Adipocyte (in vitro differentiated cells): Measurements from ENCODE around the gene CCK.
"Not testable (repeated sequence)": the region's sequence is repeated elsewhere in the genome, so short reads cannot be mapped to it uniquely, and the experiment has no call there.

ENCODE experiments used
- DNase-seq: peaks from one replicate; pipeline ENCODE4 v3.0.0-alpha.2; 2015; ENCODE audit warnings: low read depth
- H3K27me3 ChIP-seq: replicated peaks from 2 replicates; pipeline ENCODE4 v1.7.0; 2013; ENCODE audit warnings: mild to moderate bottlenecking, low read length, moderate library complexity; ENCODE audit not compliant: control insufficient read depth, insufficient read depth
- H3K36me3 ChIP-seq: 2 replicates; pipeline ENCODE4 v1.7.0; 2013; ENCODE audit warnings: low read length, mild to moderate bottlenecking, moderate library complexity; ENCODE audit not compliant: control insufficient read depth, insufficient read depth, severe bottlenecking
- H3K4me1 ChIP-seq: 2 replicates; pipeline ENCODE4 v1.7.0; 2013; ENCODE audit warnings: mild to moderate bottlenecking, low read length, moderate library complexity; ENCODE audit not compliant: control insufficient read depth, insufficient read depth
- H3K4me3 ChIP-seq: 2 replicates; pipeline ENCODE4 v1.7.0; 2013; ENCODE audit warnings: mild to moderate bottlenecking, low read length, moderate library complexity
- H3K9ac ChIP-seq: 2 replicates; pipeline ENCODE4 v1.7.0; 2013; ENCODE audit warnings: mild to moderate bottlenecking, low read length, moderate library complexity
- H3K9me3 ChIP-seq: 2 replicates; pipeline ENCODE4 v1.7.0; 2013; ENCODE audit warnings: mild to moderate bottlenecking, low read length, moderate library complexity; ENCODE audit not compliant: control insufficient read depth

Gene CCK

DNA sequence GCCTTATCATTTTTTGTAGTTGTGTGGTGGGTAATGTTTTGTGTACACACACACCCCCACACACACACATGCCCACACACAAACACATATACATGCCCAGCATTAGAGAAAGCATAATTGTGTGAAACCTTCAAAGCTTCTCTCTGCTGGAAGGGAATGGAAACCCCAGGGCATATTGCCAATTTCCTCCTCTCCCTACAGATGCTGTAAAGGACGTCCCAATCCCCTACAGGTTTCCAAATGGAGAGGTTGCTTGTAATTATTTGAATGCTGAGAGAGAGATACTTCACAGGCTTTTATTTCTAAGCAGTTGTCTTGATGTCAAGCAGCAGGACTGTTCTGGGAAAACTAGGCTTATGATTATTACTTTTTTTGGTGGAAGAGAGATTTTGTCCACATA, 23.0 kb upstream of the CCK start:
- no peak for DNase-seq
- Histone ChIP-seq H3K36me3 (no peaks in the 10 kb centered on the region), H3K27me3 (no peaks in the 10 kb centered on the region), H3K9me3 (no peaks in the 10 kb centered on the region), H3K4me1 (no peaks in the 10 kb centered on the region), H3K4me3 (no peak overlapping the region), H3K9ac (no peak overlapping the region)

DNA sequence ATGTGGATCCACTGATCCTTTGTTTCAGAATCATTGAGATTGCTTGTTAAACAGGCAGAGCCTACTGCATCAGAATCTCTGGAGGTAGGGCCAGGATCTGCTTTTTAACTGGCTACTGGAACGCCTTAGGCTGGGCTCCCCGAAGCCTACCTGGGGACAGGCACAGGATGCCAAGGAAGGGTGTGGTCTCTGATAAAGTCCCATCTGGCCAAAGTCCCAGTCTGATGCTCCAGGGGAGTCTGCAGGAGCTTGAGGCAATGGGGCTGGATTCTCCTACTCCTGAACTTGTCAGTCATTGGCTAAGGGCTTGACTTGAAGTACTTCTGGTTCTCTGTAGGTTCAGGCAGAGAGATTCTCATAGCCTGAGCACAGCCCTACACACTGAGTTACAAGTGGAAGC, 22.4 kb upstream of the CCK start:
- H3K9me3 ChIP-seq = no peaks in the 10 kb centered on the region
- H3K27me3 ChIP-seq = no peaks in the 10 kb centered on the region
- no peak overlapping the region for H3K4me3 ChIP-seq
- no peak overlapping the region for H3K9ac ChIP-seq
- H3K36me3 ChIP-seq = no peaks in the 10 kb centered on the region
- H3K4me1 ChIP-seq = no peaks in the 10 kb centered on the region
- DNase-seq = no peak

DNA sequence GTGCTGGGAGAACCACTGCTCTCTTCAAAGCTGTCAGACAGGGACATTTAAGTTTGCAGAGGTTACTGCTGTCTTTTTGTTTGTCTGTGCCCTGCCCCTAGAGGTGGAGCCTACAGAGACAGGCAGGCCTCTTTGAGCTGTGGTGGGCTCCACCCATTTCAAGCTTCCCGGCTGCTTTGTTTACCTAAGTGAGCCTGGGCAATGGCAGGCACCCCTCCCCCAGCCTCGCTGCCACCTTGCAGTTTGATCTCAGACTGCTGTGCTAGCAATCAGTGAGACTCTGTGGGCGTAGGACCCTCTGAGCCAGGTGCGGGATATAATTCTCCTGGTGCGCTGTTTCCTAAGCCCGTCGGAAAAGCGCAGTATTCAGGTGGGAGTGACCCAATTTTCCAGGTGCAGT, 21.4 kb upstream of the CCK start:
- not testable (repeated sequence) for H3K4me3 ChIP-seq, DNase-seq, H3K9ac ChIP-seq, H3K4me1 ChIP-seq, H3K36me3 ChIP-seq, H3K9me3 ChIP-seq, H3K27me3 ChIP-seq

DNA sequence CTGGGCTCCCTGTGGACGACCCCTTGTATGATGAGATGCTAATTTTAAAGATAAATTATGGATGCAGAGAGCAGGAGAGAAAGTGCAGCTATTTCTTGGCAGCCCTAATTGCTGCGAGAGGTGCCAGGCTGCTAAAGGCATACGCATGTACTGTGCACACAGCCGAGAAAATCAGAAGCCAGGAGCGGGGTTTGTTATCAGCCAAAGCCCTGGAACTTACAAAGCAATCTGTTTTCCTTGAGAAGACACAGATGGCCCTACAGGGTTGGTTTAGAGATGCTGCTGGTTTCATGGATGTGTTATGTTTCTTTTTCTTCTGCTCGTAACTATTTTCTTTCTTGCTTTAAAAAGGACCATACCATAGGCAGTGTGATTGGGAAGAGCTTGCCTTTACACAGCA, 11.7 kb upstream of the CCK start:
- no peak for DNase-seq
- H3K27me3 ChIP-seq = peaks cover 21% of the 10 kb centered on the region
- no peaks in the 10 kb centered on the region for H3K36me3 ChIP-seq
- no peaks in the 10 kb centered on the region for H3K9me3 ChIP-seq
- no peaks in the 10 kb centered on the region for H3K4me1 ChIP-seq
- no peak overlapping the region for H3K4me3 ChIP-seq
- H3K9ac ChIP-seq = no peak overlapping the region

DNA sequence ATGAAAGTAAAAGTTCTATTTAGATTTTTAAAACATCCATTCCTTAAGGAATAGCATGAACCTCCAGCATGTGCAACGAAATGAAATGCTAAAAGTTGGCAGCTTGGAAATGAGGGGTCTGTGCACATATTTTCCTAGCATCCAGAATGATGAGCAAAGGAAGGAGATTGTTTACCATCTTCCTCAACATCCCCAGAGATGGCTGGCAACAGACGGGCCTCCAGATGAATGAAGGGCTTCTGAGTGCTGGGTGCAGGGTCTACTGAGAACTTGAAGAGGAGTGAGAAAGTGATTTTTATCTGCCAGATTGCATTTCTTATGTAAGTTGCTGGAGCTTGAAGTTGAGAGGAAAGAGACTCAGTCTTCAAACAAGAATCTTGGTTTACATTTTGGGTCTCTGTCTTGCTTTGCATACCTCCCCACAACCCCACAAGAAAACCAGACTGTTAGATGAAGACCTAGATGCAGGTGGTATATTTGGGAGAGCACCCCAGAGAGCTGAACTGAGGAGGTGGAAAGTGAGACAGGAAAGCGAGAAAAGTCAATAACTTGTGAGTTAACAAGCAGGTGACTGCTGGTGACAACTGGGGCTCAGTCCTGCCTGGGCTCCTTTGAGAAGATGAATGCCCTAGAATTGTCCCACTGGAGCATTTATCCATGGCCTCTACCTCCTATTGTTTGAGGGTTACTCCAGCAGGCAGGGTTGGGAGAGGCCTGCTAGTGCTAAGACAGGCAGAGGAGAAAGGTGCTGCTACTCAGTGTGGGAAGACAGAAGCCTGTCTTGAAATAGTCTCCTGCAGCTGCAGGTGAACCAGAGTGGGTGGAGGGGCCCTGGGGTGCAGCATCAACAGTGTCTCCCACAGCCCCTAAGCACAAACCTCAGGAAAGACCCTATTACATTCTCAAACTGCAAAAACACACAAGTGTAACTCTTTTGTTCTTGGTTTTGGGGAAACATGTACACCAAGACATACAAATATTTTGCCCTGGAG, 10.5 kb upstream of the CCK start:
- H3K36me3 ChIP-seq = no peaks in the 10 kb centered on the region
- no peaks in the 10 kb centered on the region for H3K4me1 ChIP-seq
- H3K9ac ChIP-seq = no peak overlapping the region
- H3K27me3 ChIP-seq = peaks cover 31% of the 10 kb centered on the region
- H3K4me3 ChIP-seq = no peak overlapping the region
- no peak for DNase-seq
- H3K9me3 ChIP-seq = peaks cover 6% of the 10 kb centered on the region

DNA sequence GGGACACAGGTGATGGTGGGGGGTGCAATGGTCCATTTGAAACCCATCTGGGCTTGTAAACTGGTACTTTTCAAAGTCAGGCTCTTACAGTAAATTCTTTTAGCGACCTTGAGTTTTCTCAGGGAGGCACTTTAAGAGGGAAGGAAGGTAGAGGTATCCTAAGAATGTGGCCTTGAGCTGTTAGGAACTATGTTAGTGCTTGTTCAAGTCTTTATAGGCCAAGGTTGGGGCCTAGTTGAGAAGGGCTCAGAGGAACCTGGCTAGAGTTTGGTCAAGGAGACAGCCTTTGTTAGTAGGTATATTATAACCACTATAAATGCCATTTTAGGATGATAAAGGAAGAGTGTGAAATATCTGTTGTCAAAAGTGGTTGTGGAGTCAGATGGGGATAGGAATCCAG, 9.2 kb upstream of the CCK start:
- peaks cover 43% of the 10 kb centered on the region for H3K27me3 ChIP-seq
- H3K9ac ChIP-seq = no peak overlapping the region
- no peak for DNase-seq
- peaks cover 11% of the 10 kb centered on the region for H3K9me3 ChIP-seq
- H3K4me3 ChIP-seq = no peak overlapping the region
- no peaks in the 10 kb centered on the region for H3K36me3 ChIP-seq
- H3K4me1 ChIP-seq = no peaks in the 10 kb centered on the region

DNA sequence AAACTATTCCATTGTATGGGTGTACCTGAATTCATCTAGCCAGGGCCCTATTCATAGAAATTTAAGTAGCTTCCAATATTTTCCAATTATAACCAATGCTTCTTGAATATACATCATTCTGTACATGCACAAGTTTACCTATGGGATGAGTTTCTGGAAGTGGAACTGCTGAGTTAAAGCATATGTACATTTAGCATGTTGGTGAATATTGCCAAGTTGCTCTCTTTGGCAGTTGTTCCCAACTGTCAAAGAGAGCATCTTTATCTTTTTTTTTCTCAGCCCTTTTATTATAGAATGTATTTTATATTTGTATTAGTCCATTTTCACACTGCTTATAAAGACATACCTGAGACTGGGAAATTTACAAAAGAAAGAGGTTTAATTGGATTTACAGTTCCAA, 8.3 kb upstream of the CCK start:
- Histone ChIP-seq H3K4me3 (no peak overlapping the region), H3K27me3 (peaks cover 51% of the 10 kb centered on the region), H3K4me1 (no peaks in the 10 kb centered on the region), H3K9ac (no peak overlapping the region), H3K9me3 (peaks cover 11% of the 10 kb centered on the region), H3K36me3 (no peaks in the 10 kb centered on the region)
- no peak for DNase-seq

DNA sequence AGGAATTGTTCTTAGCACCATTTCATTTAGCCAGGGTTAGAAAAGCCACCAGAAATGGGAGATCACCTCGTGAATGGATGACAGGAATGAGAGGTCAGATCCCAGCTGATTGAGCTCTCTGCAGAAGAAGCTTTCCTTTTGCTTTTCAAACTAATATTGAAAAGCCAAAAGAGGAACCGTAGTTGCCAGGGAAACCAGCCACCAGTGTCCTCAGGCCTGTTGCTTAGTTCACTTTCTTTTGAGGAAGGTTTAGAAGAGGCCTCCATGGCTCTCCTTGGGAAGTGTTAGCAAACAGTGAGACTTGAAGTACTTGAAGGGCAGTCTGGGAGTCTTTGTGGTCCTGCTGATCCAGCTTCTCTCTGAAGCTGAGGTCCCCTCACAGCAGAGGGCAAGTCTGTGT, 7.4 kb upstream of the CCK start:
- H3K27me3 ChIP-seq = peaks cover 57% of the 10 kb centered on the region
- H3K4me1 ChIP-seq = no peaks in the 10 kb centered on the region
- H3K9ac ChIP-seq = no peak overlapping the region
- H3K9me3 ChIP-seq = peaks cover 11% of the 10 kb centered on the region
- H3K4me3 ChIP-seq = no peak overlapping the region
- no peak for DNase-seq
- no peaks in the 10 kb centered on the region for H3K36me3 ChIP-seq

DNA sequence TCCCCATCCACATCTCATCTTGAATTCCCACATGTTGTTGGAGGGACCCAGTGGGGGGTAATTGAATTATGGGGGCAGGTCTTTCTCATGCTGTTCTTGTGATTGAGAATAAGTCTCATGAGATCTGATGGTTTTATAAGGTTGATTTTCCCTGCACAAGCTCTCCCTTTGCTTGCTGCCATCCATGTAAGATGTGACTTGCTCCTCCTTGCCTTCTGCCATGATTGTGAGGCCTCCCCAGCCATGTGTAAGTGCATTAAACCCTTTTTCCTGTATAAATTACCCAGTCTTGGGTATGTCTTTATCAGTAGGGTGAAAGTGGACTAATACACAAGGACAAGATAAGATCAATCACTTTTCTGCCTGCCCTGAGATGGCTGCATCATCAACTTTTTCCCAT, 5.8 kb upstream of the CCK start:
- Histone ChIP-seq H3K36me3 (no peaks in the 10 kb centered on the region), H3K27me3 (peaks cover 67% of the 10 kb centered on the region), H3K4me1 (no peaks in the 10 kb centered on the region), H3K9me3 (peaks cover 11% of the 10 kb centered on the region), H3K9ac (no peak overlapping the region), H3K4me3 (no peak overlapping the region)
- no peak for DNase-seq

DNA sequence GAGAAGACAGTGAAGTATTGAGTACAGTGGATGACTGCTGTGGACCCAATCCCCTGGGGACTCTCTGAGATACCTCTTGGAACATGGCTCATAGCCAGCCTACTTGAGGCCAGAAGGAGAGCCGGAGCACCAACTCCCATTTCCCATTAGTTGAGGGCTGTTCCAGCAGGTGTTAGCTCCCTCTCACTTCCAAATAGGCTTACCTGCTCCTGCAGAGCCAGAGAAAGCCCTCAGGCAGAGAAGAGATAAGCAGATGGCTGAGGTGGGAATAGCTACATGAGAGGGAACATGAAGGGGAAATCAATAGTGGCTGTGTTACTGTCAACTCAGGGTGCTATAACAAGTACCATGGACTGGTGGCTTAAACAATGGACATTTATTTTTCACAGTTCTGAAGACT, 4.6 kb upstream of the CCK start:
- no peak for DNase-seq
- H3K9me3 ChIP-seq = peaks cover 11% of the 10 kb centered on the region
- no peak overlapping the region for H3K4me3 ChIP-seq
- no peaks in the 10 kb centered on the region for H3K4me1 ChIP-seq
- no peak overlapping the region for H3K9ac ChIP-seq
- peaks cover 63% of the 10 kb centered on the region for H3K27me3 ChIP-seq
- H3K36me3 ChIP-seq = no peaks in the 10 kb centered on the region

DNA sequence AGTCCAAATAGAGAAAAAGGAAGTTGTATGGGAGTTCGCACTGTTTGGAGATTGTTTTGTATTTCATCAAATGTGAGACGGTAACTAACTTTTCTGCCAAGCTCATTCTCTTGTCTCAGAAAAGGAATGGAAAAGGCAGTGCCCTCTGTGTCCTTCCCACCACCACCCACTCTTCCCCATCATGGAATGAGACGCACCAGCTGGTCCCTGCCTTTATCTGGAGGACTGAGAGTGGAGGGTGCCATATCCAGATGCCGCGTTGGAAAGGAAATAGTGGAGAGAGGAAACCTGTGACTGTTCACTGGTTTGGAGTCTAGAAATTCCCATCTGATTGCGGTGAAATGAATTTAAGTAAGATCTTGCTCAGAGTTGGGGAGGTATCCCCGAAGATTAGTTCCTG, 3.7 kb upstream of the CCK start:
- Histone ChIP-seq H3K27me3 (peaks cover 64% of the 10 kb centered on the region), H3K4me1 (no peaks in the 10 kb centered on the region), H3K4me3 (no peak overlapping the region), H3K36me3 (no peaks in the 10 kb centered on the region), H3K9ac (no peak overlapping the region), H3K9me3 (peaks cover 11% of the 10 kb centered on the region)
- no peak for DNase-seq

DNA sequence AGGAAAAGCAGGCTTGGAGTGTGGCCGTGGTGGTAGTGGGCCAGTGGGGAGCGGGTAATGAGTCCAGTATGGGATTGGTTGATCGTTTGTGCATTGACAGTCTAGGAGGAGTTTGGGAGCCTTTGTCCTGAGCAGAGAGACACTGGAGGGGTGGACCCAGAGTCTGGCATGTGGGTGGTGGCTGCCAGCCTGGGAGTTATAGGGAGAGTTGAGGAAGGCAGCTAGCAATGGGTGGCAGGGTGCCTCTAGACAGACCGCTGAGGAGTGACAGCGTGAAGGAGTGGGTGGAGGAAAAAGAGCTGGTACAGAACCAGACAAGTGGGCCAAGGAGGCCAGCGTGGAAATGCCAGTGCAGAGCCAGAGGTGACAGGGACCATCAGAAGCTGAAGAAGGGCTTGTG, 1.9 kb upstream of the CCK start:
- H3K27me3 ChIP-seq = peaks cover 79% of the 10 kb centered on the region

More for the DNA sequence above, 1.9 kb upstream of the CCK start:
- H3K9me3 ChIP-seq = peaks cover 11% of the 10 kb centered on the region
- no peak for DNase-seq
- no peak overlapping the region for H3K4me3 ChIP-seq
- no peaks in the 10 kb centered on the region for H3K36me3 ChIP-seq
- H3K9ac ChIP-seq = no peak overlapping the region
- peaks cover 10% of the 10 kb centered on the region for H3K4me1 ChIP-seq
